ENCODE results near the gene SLC17A3. TPM values are rescaled to one million over a fixed set of nuclear protein-coding genes. Genes with fewer than 3 reads are reported as not detected.

The SLC17A3 gene
- total RNA-seq, 1 donor from 2014 or later, result not detected

GRCh38 chr6:25874822-25875562 lies 949 bp upstream of the SLC17A3 start:
- no peak for DNase-seq (ENCODE audit: low spot score in 2 of 2, unreplicated experiment in 2 of 2)

DNA sequence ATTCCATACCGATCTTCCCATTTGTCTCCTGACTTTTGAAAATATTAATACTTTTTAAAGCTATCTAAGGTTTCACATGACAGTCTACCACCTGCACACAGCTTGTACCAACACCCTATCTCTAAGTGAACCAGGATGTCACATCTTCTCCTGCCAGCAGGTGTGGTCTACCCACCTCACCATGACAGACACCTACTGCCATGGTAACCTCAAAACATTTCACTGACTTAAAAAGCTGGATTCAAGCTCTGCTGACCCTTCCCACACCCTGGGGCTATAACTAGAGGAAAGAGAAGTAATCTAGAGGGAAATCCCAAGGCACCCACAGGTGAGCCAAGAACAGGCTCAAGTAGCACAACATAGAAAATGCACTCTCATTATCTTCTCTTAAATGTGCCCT lies 1.2 kb downstream of the SLC17A3 start:
- DNase-seq (ENCODE audit: low spot score in 2 of 2, unreplicated experiment in 2 of 2), result no peak
- Mint-ChIP-seq H3K27me3 (ENCODE audit: low read depth) (peaks cover 36% of the 10 kb centered on the region), H3K9me3 (peaks cover 3% of the 10 kb centered on the region), H3K4me3 (no peak overlapping the region), H3K36me3 (no peaks in the 10 kb centered on the region), H3K27ac (no peak overlapping the region), H3K4me1 (no peaks in the 10 kb centered on the region)
- TF ChIP-seq, protein P1, sequence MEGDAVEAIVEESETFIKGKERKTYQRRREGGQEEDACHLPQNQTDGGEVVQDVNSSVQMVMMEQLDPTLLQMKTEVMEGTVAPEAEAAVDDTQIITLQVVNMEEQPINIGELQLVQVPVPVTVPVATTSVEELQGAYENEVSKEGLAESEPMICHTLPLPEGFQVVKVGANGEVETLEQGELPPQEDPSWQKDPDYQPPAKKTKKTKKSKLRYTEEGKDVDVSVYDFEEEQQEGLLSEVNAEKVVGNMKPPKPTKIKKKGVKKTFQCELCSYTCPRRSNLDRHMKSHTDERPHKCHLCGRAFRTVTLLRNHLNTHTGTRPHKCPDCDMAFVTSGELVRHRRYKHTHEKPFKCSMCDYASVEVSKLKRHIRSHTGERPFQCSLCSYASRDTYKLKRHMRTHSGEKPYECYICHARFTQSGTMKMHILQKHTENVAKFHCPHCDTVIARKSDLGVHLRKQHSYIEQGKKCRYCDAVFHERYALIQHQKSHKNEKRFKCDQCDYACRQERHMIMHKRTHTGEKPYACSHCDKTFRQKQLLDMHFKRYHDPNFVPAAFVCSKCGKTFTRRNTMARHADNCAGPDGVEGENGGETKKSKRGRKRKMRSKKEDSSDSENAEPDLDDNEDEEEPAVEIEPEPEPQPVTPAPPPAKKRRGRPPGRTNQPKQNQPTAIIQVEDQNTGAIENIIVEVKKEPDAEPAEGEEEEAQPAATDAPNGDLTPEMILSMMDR (IDR thresholded peaks at IDR 0.05; ENCODE audit: unreplicated experiment), result no peak

More at GRCh38 chr6:25874822-25875562, 949 bp upstream of the SLC17A3 start:
- no peak overlapping the region for H3K4me3 Mint-ChIP-seq
- H3K27ac Mint-ChIP-seq, result no peak overlapping the region
- TF ChIP-seq, protein P1 (IDR thresholded peaks at IDR 0.05; ENCODE audit: unreplicated experiment), result no peak
- peaks cover 3% of the 10 kb centered on the region for H3K9me3 Mint-ChIP-seq
- no peaks in the 10 kb centered on the region for H3K36me3 Mint-ChIP-seq
- H3K4me1 Mint-ChIP-seq, result no peaks in the 10 kb centered on the region
- peaks cover 39% of the 10 kb centered on the region for H3K27me3 Mint-ChIP-seq (ENCODE audit: low read depth)

DNA sequence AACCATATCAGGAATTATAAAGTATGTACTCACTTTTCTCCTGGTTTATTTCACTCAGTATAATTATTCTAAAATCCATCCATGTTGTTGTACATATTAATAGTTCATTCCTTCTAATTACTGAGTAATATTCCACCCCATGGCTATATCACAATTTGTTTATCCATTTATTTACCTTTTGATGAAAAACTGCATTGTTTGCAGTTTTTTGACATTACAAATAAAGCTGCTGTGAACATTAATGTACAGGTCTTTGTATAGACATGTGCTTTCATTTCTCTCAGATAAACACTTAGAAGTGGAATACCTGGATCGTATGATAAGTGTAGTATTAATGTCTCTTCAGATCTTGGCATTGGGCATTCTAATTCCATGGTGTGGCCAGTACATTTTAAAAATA lies 4.2 kb downstream of the SLC17A3 start:
- Mint-ChIP-seq H3K36me3 (no peaks in the 10 kb centered on the region), H3K27ac (no peak overlapping the region), H3K4me3 (no peak overlapping the region), H3K4me1 (no peaks in the 10 kb centered on the region), H3K9me3 (peaks cover 3% of the 10 kb centered on the region), H3K27me3 (ENCODE audit: low read depth) (peaks cover 41% of the 10 kb centered on the region)
- DNase-seq (ENCODE audit: low spot score in 2 of 2, unreplicated experiment in 2 of 2), result no peak
- TF ChIP-seq, protein P1 (IDR thresholded peaks at IDR 0.05; ENCODE audit: unreplicated experiment), result no peak

- Mint-ChIP-seq H3K36me3 (no peaks in the 10 kb centered on the region), H3K4me1 (no peaks in the 10 kb centered on the region), H3K27ac (no peak overlapping the region), H3K27me3 (ENCODE audit: low read depth) (peaks cover 49% of the 10 kb centered on the region), H3K4me3 (no peak overlapping the region), H3K9me3 (peaks cover 7% of the 10 kb centered on the region)
- no peak for DNase-seq (ENCODE audit: low spot score in 2 of 2, unreplicated experiment in 2 of 2)
- TF ChIP-seq, protein P1 (IDR thresholded peaks at IDR 0.05; ENCODE audit: unreplicated experiment), result no peak
Observed at GRCh38 chr6:25868436-25869183, 5.4 kb downstream of the SLC17A3 start.

- TF ChIP-seq, protein P1 (IDR thresholded peaks at IDR 0.05; ENCODE audit: unreplicated experiment), result no peak
- Mint-ChIP-seq H3K27ac (no peak overlapping the region), H3K36me3 (no peaks in the 10 kb centered on the region), H3K4me1 (no peaks in the 10 kb centered on the region), H3K9me3 (peaks cover 4% of the 10 kb centered on the region), H3K27me3 (ENCODE audit: low read depth) (peaks cover 37% of the 10 kb centered on the region), H3K4me3 (no peak overlapping the region)
- DNase-seq (ENCODE audit: low spot score in 2 of 2, unreplicated experiment in 2 of 2), result no peak
Observed at GRCh38 chr6:25866011-25866410, 8.0 kb downstream of the SLC17A3 start.
